ENCODE results near the gene PDCD7.

GRCh38 chr15:65072617-65073016 lies 61.0 kb downstream of the PDCD7 start:
- TF ChIP-seq CTCF (IDR thresholded peaks at IDR 0.05; ENCODE audit: insufficient read depth, low read depth, low read length) (no peak), EZH2 (IDR thresholded peaks at IDR 0.05; ENCODE audit: insufficient read depth, low read length) (no peak)

All from astrocyte (in vitro differentiated cells and primary cell).